ENCODE data around the gene DOCK1.
"Not testable (repeated sequence)": the region's sequence is repeated elsewhere in the genome, so short reads cannot be mapped to it uniquely, and the experiment has no call there.

DOCK1 gene

GRCh38 chr10:127298381-127298780 lies 393.2 kb downstream of the DOCK1 start:
- Histone ChIP-seq H3K4me1 (ENCODE audit: control insufficient read depth, insufficient read depth, low read length) (no peaks in the 10 kb centered on the region), H3K36me3 (ENCODE audit: insufficient read depth, low read length) (no peaks in the 10 kb centered on the region), H3K9ac (ENCODE audit: low read depth, low read length) (no peak overlapping the region), H3K27me3 (ENCODE audit: control insufficient read depth, insufficient read depth, low read length) (no peaks in the 10 kb centered on the region), H3K9me3 (replicated peaks; ENCODE audit: low read length) (no peaks in the 10 kb centered on the region), H3K4me3 (ENCODE audit: low read length) (no peak overlapping the region), H3K4me2 (ENCODE audit: low read length) (no peak overlapping the region)

GRCh38 chr10:127299192-127299591 lies 394.0 kb downstream of the DOCK1 start:
- H3K27me3 ChIP-seq (ENCODE audit: control insufficient read depth, insufficient read depth, low read length); H3K9ac ChIP-seq (ENCODE audit: low read depth, low read length); H3K36me3 ChIP-seq (ENCODE audit: insufficient read depth, low read length); H3K9me3 ChIP-seq (replicated peaks; ENCODE audit: low read length); H3K4me2 ChIP-seq (ENCODE audit: low read length); H3K4me3 ChIP-seq (ENCODE audit: low read length); H3K4me1 ChIP-seq (ENCODE audit: control insufficient read depth, insufficient read depth, low read length): not testable (repeated sequence)

GRCh38 chr10:127299956-127300689 lies 394.9 kb downstream of the DOCK1 start:
- Histone ChIP-seq H3K4me3 (ENCODE audit: low read length) (no peak overlapping the region), H3K9ac (ENCODE audit: low read depth, low read length) (no peak overlapping the region), H3K4me1 (ENCODE audit: control insufficient read depth, insufficient read depth, low read length) (no peaks in the 10 kb centered on the region), H3K27me3 (ENCODE audit: control insufficient read depth, insufficient read depth, low read length) (no peaks in the 10 kb centered on the region), H3K4me2 (ENCODE audit: low read length) (no peak overlapping the region), H3K36me3 (ENCODE audit: insufficient read depth, low read length) (no peaks in the 10 kb centered on the region), H3K9me3 (replicated peaks; ENCODE audit: low read length) (no peaks in the 10 kb centered on the region)

- Histone ChIP-seq H3K4me2 (ENCODE audit: low read length) (no peak overlapping the region), H3K9ac (ENCODE audit: low read depth, low read length) (no peak overlapping the region), H3K36me3 (ENCODE audit: insufficient read depth, low read length) (no peaks in the 10 kb centered on the region), H3K4me1 (ENCODE audit: control insufficient read depth, insufficient read depth, low read length) (no peaks in the 10 kb centered on the region), H3K27me3 (ENCODE audit: control insufficient read depth, insufficient read depth, low read length) (no peaks in the 10 kb centered on the region), H3K4me3 (ENCODE audit: low read length) (no peak overlapping the region), H3K9me3 (replicated peaks; ENCODE audit: low read length) (no peaks in the 10 kb centered on the region)
These were observed 395.7 kb downstream of the DOCK1 start for GRCh38 chr10:127300868-127301321.

- Histone ChIP-seq H3K27me3 (ENCODE audit: control insufficient read depth, insufficient read depth, low read length) (no peaks in the 10 kb centered on the region), H3K4me1 (ENCODE audit: control insufficient read depth, insufficient read depth, low read length) (no peaks in the 10 kb centered on the region), H3K4me2 (ENCODE audit: low read length) (no peak overlapping the region), H3K4me3 (ENCODE audit: low read length) (no peak overlapping the region), H3K9ac (ENCODE audit: low read depth, low read length) (no peak overlapping the region), H3K9me3 (replicated peaks; ENCODE audit: low read length) (no peaks in the 10 kb centered on the region), H3K36me3 (ENCODE audit: insufficient read depth, low read length) (no peaks in the 10 kb centered on the region)
These were observed 397.1 kb downstream of the DOCK1 start for GRCh38 chr10:127302343-127302742.

- no peaks in the 10 kb centered on the region for H3K36me3 ChIP-seq (ENCODE audit: insufficient read depth, low read length)
These were observed 397.9 kb downstream of the DOCK1 start for GRCh38 chr10:127303105-127303504.

GRCh38 chr10:127303746-127304145 lies 398.5 kb downstream of the DOCK1 start:
- Histone ChIP-seq H3K4me1 (ENCODE audit: control insufficient read depth, insufficient read depth, low read length) (no peaks in the 10 kb centered on the region), H3K4me2 (ENCODE audit: low read length) (no peak overlapping the region), H3K9me3 (replicated peaks; ENCODE audit: low read length) (no peaks in the 10 kb centered on the region), H3K4me3 (ENCODE audit: low read length) (no peak overlapping the region), H3K36me3 (ENCODE audit: insufficient read depth, low read length) (no peaks in the 10 kb centered on the region), H3K27me3 (ENCODE audit: control insufficient read depth, insufficient read depth, low read length) (no peaks in the 10 kb centered on the region), H3K9ac (ENCODE audit: low read depth, low read length) (no peak overlapping the region)

More at GRCh38 chr10:127303105-127303504, 397.9 kb downstream of the DOCK1 start:
- H3K4me2 ChIP-seq (ENCODE audit: low read length): no peak overlapping the region
- no peaks in the 10 kb centered on the region for H3K4me1 ChIP-seq (ENCODE audit: control insufficient read depth, insufficient read depth, low read length)
- H3K9ac ChIP-seq (ENCODE audit: low read depth, low read length): no peak overlapping the region
- no peaks in the 10 kb centered on the region for H3K27me3 ChIP-seq (ENCODE audit: control insufficient read depth, insufficient read depth, low read length)
- no peak overlapping the region for H3K4me3 ChIP-seq (ENCODE audit: low read length)
- H3K9me3 ChIP-seq (replicated peaks; ENCODE audit: low read length): no peaks in the 10 kb centered on the region

GRCh38 chr10:127306479-127306878 lies 401.3 kb downstream of the DOCK1 start:
- Histone ChIP-seq H3K36me3 (ENCODE audit: insufficient read depth, low read length) (no peaks in the 10 kb centered on the region), H3K27me3 (ENCODE audit: control insufficient read depth, insufficient read depth, low read length) (no peaks in the 10 kb centered on the region), H3K9me3 (replicated peaks; ENCODE audit: low read length) (no peaks in the 10 kb centered on the region), H3K4me2 (ENCODE audit: low read length) (no peak overlapping the region), H3K4me1 (ENCODE audit: control insufficient read depth, insufficient read depth, low read length) (no peaks in the 10 kb centered on the region), H3K4me3 (ENCODE audit: low read length) (no peak overlapping the region), H3K9ac (ENCODE audit: low read depth, low read length) (no peak overlapping the region)

GRCh38 chr10:127307338-127307737 lies 402.1 kb downstream of the DOCK1 start:
- Histone ChIP-seq H3K27me3 (ENCODE audit: control insufficient read depth, insufficient read depth, low read length) (no peaks in the 10 kb centered on the region), H3K4me2 (ENCODE audit: low read length) (no peak overlapping the region), H3K9me3 (replicated peaks; ENCODE audit: low read length) (no peaks in the 10 kb centered on the region), H3K4me1 (ENCODE audit: control insufficient read depth, insufficient read depth, low read length) (no peaks in the 10 kb centered on the region), H3K36me3 (ENCODE audit: insufficient read depth, low read length) (no peaks in the 10 kb centered on the region), H3K9ac (ENCODE audit: low read depth, low read length) (no peak overlapping the region), H3K4me3 (ENCODE audit: low read length) (no peak overlapping the region)

GRCh38 chr10:127308031-127308430 lies 402.8 kb downstream of the DOCK1 start:
- Histone ChIP-seq H3K27me3 (ENCODE audit: control insufficient read depth, insufficient read depth, low read length) (no peaks in the 10 kb centered on the region), H3K4me1 (ENCODE audit: control insufficient read depth, insufficient read depth, low read length) (no peaks in the 10 kb centered on the region), H3K4me2 (ENCODE audit: low read length) (no peak overlapping the region), H3K9ac (ENCODE audit: low read depth, low read length) (no peak overlapping the region), H3K9me3 (replicated peaks; ENCODE audit: low read length) (no peaks in the 10 kb centered on the region), H3K36me3 (ENCODE audit: insufficient read depth, low read length) (no peaks in the 10 kb centered on the region), H3K4me3 (ENCODE audit: low read length) (no peak overlapping the region)

GRCh38 chr10:127309619-127310018 lies 404.4 kb downstream of the DOCK1 start:
- not testable (repeated sequence) for H3K27me3 ChIP-seq (ENCODE audit: control insufficient read depth, insufficient read depth, low read length); H3K4me2 ChIP-seq (ENCODE audit: low read length); H3K4me1 ChIP-seq (ENCODE audit: control insufficient read depth, insufficient read depth, low read length); H3K9ac ChIP-seq (ENCODE audit: low read depth, low read length); H3K4me3 ChIP-seq (ENCODE audit: low read length); H3K9me3 ChIP-seq (replicated peaks; ENCODE audit: low read length); H3K36me3 ChIP-seq (ENCODE audit: insufficient read depth, low read length)

GRCh38 chr10:127310430-127310829 lies 405.2 kb downstream of the DOCK1 start:
- Histone ChIP-seq H3K4me2 (ENCODE audit: low read length) (no peak overlapping the region), H3K27me3 (ENCODE audit: control insufficient read depth, insufficient read depth, low read length) (no peaks in the 10 kb centered on the region), H3K9me3 (replicated peaks; ENCODE audit: low read length) (no peaks in the 10 kb centered on the region), H3K4me1 (ENCODE audit: control insufficient read depth, insufficient read depth, low read length) (no peaks in the 10 kb centered on the region), H3K36me3 (ENCODE audit: insufficient read depth, low read length) (peaks cover 3% of the 10 kb centered on the region), H3K9ac (ENCODE audit: low read depth, low read length) (no peak overlapping the region), H3K4me3 (ENCODE audit: low read length) (no peak overlapping the region)

Data from skeletal muscle satellite cell (primary cell).